ENCODE results near the gene SIK3. TPM values are rescaled to one million over a fixed set of nuclear protein-coding genes. Genes with fewer than 3 reads are reported as not detected.

Gene SIK3
- total RNA-seq, 1 experiment from 2014 or later: 34.4 TPM

GRCh38 chr11:117099696-117100095 is 1.5 kb upstream of the SIK3 start:
- ChIA-PET POLR2A (interaction anchor here (0.6 kb wide), 1 partner anchor 163 kb away, joined by 3 read pairs; no protein-coding TSS in a partner anchor), CTCF (interaction anchor here (1.3 kb wide), 1 partner anchor 264 kb away, joined by 5 read pairs; no protein-coding TSS in a partner anchor)
- DNase-seq (ENCODE audit: low spot score) (no peak), ATAC-seq (no peak)
- Mint-ChIP-seq H3K9me3 (no peaks in the 10 kb centered on the region), H3K27ac (peak overlapping the region; percentile 94), H3K36me3 (no peaks in the 10 kb centered on the region), H3K4me1 (peaks cover 37% of the 10 kb centered on the region), H3K27me3 (ENCODE audit: low read depth) (no peaks in the 10 kb centered on the region), H3K4me3 (peak overlapping the region; percentile 84)
- TF ChIP-seq TP53 (CRISPR knock-in tag; IDR thresholded peaks at IDR 0.05) (no peak), MLX (CRISPR knock-in tag; IDR thresholded peaks at IDR 0.05) (no peak), ZNF671 (CRISPR knock-in tag; IDR thresholded peaks at IDR 0.05) (no peak), ZNF121 (CRISPR knock-in tag; IDR thresholded peaks at IDR 0.05) (no peak), GTF2I (CRISPR knock-in tag; conservative IDR thresholded peaks at IDR 0.05) (no peak), JAZF1 (CRISPR knock-in tag; IDR thresholded peaks at IDR 0.05) (no peak), ZNF416 (CRISPR knock-in tag; IDR thresholded peaks at IDR 0.05) (no peak), ZMAT4 (CRISPR knock-in tag; IDR thresholded peaks at IDR 0.05) (no peak), MYBL2 (CRISPR knock-in tag; IDR thresholded peaks at IDR 0.05) (no peak), ETV6 (CRISPR knock-in tag; IDR thresholded peaks at IDR 0.05) (no peak), MXD4 (CRISPR knock-in tag; IDR thresholded peaks at IDR 0.05; ENCODE audit: borderline replicate concordance) (no peak), NR2C2 (CRISPR knock-in tag; IDR thresholded peaks at IDR 0.05) (no peak)

GRCh38 chr11:117097389-117098268 is 599 bp downstream of the SIK3 start:
- DNase-seq (ENCODE audit: low spot score) (peak; percentile 51), ATAC-seq (peak; percentile 40)
- Mint-ChIP-seq H3K27me3 (ENCODE audit: low read depth) (no peaks in the 10 kb centered on the region), H3K36me3 (no peaks in the 10 kb centered on the region), H3K4me3 (peak overlapping the region; percentile 92), H3K9me3 (no peaks in the 10 kb centered on the region), H3K27ac (peak overlapping the region; percentile 95), H3K4me1 (peaks cover 40% of the 10 kb centered on the region)
- no peak for TF ChIP-seq RELA (CRISPR knock-in tag; IDR thresholded peaks at IDR 0.05; ENCODE audit: borderline replicate concordance)
- no peak; the same call in 1 of the 2 replicates for TF ChIP-seq MAX (CRISPR knock-in tag; IDR thresholded peaks at IDR 0.05)
- TF ChIP-seq ZNF423 (CRISPR knock-in tag; IDR thresholded peaks at IDR 0.05): no peak
- 0 out of 2 replicates have a peak, but pooled peaks have one; percentile 17 for TF ChIP-seq TEAD1 (CRISPR knock-in tag; IDR thresholded peaks at IDR 0.05)
- TF ChIP-seq PREB (CRISPR knock-in tag; IDR thresholded peaks at IDR 0.05; ENCODE audit: borderline replicate concordance): no peak
- no peak for TF ChIP-seq ZNF281 (CRISPR knock-in tag; IDR thresholded peaks at IDR 0.05)
- no peak for TF ChIP-seq CBFB (CRISPR knock-in tag; IDR thresholded peaks at IDR 0.05; ENCODE audit: low read depth)
- TF ChIP-seq KAT7 (CRISPR knock-in tag; IDR thresholded peaks at IDR 0.05; ENCODE audit: borderline replicate concordance): 0 out of 2 replicates have a peak, but pooled peaks have one; percentile 26
- peak; percentile 49; the same call in 1 of the 2 replicates for TF ChIP-seq FOXP4 (CRISPR knock-in tag; IDR thresholded peaks at IDR 0.05)
- no peak for TF ChIP-seq E2F5 (CRISPR knock-in tag; IDR thresholded peaks at IDR 0.05)
- POLR2A ChIA-PET: interaction anchor here (0.7 to 1.0 kb wide), 3 partner anchors 46 to 306 kb away, joined by 3 read pairs; partner anchors contain the start of genes APOA5 and PAFAH1B2
- CTCF ChIA-PET: interaction anchor here (0.6 to 2.1 kb wide), 11 partner anchors 14 to 310 kb away, joined by 3 to 11 read pairs (median 4); partner anchors contain the start of genes APOA5, PAFAH1B2 and ZPR1

All from WTC11 (cell line).